HFF-Myc (cell line): ENCODE measurements around the gene DBNDD1.

Source experiments
- DNase-seq: peaks from one replicate; pipeline ENCODE4 v3.0.0-alpha.2; 2011; ENCODE audit warnings: low read depth; ENCODE audit errors: extremely low read depth
- H3K4me3 ChIP-seq: replicated peaks from 2 replicates; pipeline ENCODE4 v1.5.1; 2011; ENCODE audit warnings: low read depth, mild to moderate bottlenecking, control low read depth, low read length
- TF ChIP-seq, protein P1 (sequence below): IDR thresholded peaks from 2 replicates; pipeline ENCODE4 v1.5.1; 2012; ENCODE audit warnings: mild to moderate bottlenecking, low read depth, low read length, control low read depth; ENCODE audit errors: missing control alignments

Gene DBNDD1

DNA sequence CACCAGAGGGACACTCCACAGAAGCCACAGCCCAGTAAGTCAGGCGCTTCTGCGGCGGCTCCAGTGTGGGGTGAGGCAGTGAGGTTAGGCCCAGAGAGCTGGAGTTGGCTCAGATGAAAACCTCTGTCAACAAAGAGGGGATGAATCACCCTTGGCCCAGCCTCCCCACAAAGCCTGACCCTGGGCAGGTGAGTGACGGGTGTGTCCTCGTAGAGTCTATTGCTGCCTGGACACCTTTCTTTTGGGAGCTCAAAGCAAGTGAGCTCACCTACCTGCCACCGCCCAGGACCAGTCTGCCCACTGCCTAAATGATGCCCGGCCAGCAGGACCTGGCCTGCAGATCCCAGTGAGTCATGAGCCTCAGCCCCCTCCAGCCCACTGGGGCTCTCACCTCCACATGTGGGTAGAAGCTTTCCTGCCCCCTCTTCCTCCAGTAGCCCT is 24.9 kb upstream of the DBNDD1 start:
- H3K4me3 ChIP-seq: no peak overlapping the region
- no peak for DNase-seq
- TF ChIP-seq, protein P1, sequence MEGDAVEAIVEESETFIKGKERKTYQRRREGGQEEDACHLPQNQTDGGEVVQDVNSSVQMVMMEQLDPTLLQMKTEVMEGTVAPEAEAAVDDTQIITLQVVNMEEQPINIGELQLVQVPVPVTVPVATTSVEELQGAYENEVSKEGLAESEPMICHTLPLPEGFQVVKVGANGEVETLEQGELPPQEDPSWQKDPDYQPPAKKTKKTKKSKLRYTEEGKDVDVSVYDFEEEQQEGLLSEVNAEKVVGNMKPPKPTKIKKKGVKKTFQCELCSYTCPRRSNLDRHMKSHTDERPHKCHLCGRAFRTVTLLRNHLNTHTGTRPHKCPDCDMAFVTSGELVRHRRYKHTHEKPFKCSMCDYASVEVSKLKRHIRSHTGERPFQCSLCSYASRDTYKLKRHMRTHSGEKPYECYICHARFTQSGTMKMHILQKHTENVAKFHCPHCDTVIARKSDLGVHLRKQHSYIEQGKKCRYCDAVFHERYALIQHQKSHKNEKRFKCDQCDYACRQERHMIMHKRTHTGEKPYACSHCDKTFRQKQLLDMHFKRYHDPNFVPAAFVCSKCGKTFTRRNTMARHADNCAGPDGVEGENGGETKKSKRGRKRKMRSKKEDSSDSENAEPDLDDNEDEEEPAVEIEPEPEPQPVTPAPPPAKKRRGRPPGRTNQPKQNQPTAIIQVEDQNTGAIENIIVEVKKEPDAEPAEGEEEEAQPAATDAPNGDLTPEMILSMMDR: no peak

DNA sequence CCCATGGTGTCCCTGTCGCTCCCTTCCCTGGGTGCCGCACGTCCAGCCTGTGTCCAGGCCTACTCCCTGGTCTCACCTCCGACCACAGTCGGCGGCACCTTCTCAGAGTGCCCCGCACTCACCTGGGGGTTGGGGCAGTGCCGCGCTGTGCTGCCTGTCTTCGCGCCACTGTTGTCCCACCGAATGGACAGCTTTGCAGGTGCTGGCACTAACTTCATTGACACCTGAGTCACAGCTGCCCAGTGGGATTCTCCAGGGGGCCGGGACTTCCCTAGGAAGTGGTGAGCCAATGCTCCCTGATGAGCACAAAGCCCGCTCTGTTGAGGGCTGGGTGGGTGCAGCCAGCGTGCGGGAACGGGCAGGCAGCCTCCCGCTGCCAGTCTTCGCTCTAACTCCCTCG is 24.3 kb upstream of the DBNDD1 start:
- no peak overlapping the region for H3K4me3 ChIP-seq
- no peak for DNase-seq
- TF ChIP-seq, protein P1: no peak

DNA sequence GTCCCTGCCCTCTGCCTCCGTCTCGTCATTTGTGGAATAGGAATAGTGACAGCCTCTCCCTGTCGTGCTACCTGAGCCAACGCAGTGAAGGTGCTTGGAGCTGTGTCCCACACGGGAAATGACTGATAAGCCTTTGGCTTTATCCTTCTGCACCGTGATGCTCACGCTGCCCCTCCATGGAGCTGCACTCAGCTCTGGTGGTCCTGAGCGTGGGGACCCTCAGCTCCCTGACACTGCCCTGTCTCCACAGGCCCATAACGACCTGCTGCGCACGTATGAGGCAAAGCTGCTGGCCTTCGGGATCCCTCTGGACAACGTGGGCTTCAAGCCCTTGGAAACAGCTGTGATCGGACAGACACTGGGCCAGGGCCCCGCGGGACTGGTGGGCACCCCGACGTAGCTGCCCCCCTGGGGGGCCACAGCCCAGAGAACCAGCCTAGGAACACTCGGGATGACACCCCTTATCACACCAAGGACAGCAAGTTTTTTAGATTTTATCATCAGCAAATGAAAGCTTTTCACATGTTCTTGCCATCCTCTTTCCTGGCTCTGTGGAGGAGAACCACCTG is 23.8 kb upstream of the DBNDD1 start:
- H3K4me3 ChIP-seq: no peak overlapping the region
- TF ChIP-seq, protein P1: no peak
- no peak for DNase-seq

DNA sequence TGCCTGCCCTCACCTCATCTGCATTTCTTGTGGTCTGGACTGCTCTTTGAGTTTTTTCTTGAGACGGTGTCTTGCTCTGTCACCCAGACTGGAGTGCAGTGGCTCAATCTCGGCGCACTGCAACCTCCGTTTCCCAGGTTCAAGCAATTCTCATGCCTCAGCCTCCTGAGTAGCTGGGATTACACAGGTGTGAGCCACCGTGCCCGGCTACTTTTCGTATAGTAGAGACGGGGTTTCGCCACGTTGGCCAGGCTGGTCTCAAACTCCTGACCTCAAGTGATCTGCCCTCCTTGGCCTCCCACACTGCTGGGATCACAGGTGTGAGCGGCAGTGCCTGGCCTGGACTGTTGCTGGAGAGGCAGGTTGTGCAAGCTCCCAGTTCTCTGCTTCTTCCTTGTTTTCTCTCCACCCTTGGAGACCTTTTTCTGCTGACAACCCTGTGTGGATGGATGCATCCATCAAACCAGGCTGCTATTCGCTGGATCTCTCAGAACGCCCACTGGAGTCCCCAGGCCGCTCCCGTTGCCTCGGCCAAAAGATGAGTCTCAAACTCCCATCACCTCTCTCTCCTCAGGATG is 22.7 kb upstream of the DBNDD1 start:
- DNase-seq: no peak
- TF ChIP-seq, protein P1: no peak
- no peak overlapping the region for H3K4me3 ChIP-seq

DNA sequence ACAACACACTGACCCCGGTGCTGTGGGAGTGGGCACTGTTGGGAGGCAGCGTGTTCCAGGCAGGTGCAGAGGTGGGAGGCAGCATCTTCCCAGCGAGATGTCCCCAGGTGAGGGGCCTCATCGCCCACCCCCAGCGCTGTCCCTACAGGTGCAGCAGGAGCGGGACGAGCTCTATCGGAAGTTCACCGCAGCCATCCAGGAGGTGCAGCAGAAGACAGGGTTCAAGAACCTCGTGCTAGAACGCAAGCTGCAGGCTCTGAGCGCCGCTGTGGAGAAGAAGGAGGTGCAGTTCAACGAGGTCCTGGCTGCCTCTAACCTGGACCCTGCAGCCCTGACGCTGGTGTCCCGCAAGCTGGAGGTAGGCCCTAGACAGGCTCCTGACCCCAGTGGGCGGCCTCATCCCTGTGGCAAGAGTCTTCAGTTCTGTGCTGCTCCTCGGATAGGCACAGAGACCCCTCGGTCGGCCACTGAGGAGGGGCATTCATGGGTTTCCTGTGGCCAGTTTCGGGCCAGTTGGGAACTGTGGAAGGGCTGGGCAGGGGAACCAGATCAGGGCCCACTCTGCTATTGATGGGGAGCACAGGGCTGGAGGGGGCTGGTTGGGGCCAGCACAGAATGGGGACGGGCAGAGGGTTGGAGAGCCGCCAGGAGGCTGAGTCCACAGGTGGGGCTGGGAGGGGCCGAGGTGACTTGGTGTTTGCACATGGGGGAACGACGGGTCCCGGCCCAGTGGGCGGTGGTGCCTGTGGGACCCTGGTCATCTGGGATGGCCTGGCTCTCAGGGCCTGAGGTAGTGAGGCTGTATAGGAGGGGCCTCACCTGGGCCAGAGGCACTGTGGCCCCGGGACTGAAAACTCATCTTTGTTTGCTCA is 21.1 kb upstream of the DBNDD1 start:
- no peak for DNase-seq
- no peak overlapping the region for H3K4me3 ChIP-seq
- TF ChIP-seq, protein P1: no peak

DNA sequence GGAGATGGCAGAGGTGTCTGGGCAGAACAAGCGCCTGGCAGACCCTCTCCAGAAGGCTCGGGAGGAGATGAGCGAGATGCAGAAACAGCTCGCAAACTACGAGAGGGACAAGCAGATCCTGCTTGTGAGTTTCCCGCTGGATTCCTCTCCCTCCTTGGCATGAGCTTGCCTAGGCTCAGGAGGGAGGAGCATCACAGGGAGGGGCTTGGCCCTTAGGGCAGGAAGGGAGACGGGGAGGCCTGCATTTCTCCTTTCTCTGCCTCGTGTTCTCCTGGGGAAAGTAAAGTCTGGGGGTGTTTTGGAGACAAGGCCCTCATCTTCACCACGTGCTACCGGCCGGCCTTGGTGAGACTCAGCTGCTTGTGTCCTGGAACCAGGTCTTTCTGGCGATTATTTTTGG is 18.0 kb upstream of the DBNDD1 start:
- DNase-seq: no peak
- TF ChIP-seq, protein P1: no peak
- H3K4me3 ChIP-seq: no peak overlapping the region
